ENCODE results near the gene ZNF782.

DNA sequence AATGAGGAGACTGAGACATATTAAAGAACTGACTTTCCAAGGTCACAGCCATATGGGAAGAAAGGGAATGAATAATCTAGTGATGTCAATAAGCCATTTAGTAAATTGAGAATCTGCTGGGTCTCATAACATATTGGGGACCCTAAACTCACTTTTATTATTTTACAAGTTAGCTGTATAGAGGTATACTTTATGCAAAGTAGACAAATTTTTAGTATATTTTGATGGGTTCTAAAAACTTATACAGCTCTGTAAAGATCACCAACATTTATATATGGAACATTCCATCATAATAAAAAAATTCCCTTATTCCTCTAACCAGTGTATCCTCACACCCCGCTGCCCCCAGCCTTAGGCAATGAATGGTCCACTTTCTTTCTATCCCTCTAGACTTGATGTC, 40.7 kb downstream of the ZNF782 start:
- TF ChIP-seq, protein P1, sequence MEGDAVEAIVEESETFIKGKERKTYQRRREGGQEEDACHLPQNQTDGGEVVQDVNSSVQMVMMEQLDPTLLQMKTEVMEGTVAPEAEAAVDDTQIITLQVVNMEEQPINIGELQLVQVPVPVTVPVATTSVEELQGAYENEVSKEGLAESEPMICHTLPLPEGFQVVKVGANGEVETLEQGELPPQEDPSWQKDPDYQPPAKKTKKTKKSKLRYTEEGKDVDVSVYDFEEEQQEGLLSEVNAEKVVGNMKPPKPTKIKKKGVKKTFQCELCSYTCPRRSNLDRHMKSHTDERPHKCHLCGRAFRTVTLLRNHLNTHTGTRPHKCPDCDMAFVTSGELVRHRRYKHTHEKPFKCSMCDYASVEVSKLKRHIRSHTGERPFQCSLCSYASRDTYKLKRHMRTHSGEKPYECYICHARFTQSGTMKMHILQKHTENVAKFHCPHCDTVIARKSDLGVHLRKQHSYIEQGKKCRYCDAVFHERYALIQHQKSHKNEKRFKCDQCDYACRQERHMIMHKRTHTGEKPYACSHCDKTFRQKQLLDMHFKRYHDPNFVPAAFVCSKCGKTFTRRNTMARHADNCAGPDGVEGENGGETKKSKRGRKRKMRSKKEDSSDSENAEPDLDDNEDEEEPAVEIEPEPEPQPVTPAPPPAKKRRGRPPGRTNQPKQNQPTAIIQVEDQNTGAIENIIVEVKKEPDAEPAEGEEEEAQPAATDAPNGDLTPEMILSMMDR (conservative IDR thresholded peaks at IDR 0.05; ENCODE audit: low read length): no peak
- TF ChIP-seq EZH2phosphoT487 (IDR thresholded peaks at IDR 0.05; ENCODE audit: borderline replicate concordance, low read depth, low read length): no peak
